GM10847 (cell line): ENCODE measurements around the gene PDLIM5.

ENCODE experiments used
- POLR2A ChIP-seq: IDR thresholded peaks from 2 replicates; pipeline ENCODE4 v1.6.1; 2011; ENCODE audit not compliant: insufficient read length; ENCODE audit errors: extremely low read depth

PDLIM5 gene, protein sequence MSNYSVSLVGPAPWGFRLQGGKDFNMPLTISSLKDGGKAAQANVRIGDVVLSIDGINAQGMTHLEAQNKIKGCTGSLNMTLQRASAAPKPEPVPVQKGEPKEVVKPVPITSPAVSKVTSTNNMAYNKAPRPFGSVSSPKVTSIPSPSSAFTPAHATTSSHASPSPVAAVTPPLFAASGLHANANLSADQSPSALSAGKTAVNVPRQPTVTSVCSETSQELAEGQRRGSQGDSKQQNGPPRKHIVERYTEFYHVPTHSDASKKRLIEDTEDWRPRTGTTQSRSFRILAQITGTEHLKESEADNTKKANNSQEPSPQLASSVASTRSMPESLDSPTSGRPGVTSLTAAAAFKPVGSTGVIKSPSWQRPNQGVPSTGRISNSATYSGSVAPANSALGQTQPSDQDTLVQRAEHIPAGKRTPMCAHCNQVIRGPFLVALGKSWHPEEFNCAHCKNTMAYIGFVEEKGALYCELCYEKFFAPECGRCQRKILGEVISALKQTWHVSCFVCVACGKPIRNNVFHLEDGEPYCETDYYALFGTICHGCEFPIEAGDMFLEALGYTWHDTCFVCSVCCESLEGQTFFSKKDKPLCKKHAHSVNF

DNA sequence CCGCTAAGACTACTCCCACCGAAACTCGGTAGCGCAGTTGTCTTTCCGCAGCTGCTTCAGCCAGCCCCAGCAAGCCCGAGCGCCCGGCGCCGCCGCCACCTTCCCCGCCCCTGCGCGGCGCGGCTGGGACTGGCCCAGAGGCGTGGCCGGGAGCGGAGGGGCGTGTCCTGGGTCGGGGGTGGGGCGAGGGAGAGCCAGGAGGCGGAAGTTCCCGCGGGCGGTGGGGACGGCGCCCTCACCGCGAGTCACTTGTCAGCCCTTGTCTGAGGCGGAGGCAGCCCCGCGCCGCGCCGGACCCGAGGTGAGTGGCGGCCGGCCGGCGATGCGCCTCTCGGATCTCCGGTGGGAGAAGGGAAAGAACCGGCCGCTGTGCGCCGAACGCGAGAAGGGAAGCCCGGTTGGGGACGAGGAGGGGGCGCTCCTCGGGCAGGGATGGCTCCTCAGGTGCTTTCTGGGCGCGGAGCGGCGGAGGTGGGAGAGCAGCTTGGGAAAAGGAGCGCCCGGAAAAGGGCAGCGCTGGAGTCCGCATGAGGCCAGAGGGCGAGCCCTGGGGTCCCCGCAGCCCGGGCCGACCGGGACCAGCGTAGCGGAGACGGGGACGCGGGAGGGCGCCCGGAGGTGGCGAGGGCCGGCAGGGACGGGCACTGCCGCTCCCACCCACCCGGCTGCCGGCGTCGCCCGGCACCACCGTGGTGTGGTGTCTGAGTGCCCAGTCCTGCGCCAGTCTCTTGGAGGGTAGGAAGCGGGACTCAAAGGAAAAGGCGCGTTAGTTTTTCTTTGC lies at the start of gene PDLIM5:
TSS of gene PDLIM5 (plus strand) at position 248 of the 781 bp plus-strand sequence. CDS start 3,347 bp downstream, outside the sequence.
- TF ChIP-seq POLR2A: peak; percentile 93

DNA sequence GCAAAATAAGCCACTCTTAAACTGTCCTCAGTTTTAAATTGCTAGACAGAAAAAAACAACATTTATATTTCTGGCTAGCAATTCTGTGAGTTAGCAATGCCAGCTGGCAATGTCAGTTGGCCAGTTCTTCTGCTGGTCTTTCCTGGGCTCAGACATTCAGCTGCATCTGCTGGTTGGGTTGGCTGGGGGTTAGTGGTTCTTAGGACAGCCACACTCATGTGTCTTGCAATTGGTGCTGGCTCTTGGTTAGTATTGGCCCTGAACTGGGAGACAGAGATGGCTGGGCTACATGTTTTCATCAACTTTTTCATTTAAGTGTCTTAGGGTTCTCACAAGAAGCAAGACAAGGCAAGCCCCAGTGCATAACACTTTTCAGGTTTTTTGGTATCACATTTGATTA lies 48.0 kb upstream of the PDLIM5 start:
- TF ChIP-seq POLR2A: no peak

DNA sequence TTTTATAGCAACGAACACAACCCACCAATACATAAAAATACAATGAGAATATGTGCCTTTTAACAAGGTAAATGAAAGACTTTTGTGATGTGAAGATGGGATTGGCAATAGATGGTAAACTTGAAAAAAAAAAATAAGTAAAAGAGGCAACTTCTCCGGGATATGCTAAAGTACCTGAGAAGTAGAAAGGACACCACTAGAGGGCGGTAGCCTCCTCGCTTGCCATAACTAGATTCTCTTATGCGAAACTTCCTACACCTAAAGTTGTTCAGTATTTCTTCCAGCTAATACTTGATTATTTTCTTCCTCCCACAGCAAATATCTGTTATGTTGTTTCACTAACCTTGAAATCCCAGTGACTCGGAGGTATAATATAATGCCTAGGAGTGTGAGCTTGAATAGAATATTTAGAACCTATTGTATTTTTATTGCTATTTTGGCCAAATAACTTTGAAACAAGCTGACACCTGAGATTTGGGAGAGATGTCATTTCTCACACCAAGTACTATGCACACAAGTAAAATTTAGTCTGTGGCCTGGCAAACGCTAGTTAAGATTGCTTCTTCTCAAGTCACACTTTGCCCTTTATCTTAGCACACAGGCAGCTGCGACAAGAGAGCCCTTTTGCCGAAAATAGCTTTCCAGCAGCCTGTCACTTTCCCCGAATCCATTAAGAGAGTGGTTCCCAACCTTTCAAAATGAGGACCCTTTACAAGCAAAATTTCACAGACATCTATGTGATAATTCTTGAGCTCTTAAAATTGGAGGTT lies 44.9 kb upstream of the PDLIM5 start:
- TF ChIP-seq POLR2A: no peak

DNA sequence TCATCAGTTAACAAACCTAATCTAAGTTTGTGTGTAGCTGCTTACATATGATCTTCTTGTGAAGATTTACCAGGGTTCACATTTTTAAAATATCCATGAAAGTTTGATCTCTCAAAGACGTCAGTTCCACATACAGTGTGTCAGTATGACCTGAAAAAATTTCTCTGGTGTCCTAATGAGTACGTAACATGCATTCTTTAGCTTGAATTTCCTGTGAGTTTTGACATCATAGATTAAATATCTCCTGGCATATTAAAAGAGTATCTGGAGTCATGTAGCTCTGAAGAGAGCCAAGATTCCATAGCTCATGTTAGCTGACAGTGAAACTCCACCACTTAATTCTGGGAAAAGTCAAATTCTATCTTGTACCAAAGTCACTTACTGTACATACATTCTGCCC lies 43.9 kb upstream of the PDLIM5 start:
- no peak for TF ChIP-seq POLR2A

DNA sequence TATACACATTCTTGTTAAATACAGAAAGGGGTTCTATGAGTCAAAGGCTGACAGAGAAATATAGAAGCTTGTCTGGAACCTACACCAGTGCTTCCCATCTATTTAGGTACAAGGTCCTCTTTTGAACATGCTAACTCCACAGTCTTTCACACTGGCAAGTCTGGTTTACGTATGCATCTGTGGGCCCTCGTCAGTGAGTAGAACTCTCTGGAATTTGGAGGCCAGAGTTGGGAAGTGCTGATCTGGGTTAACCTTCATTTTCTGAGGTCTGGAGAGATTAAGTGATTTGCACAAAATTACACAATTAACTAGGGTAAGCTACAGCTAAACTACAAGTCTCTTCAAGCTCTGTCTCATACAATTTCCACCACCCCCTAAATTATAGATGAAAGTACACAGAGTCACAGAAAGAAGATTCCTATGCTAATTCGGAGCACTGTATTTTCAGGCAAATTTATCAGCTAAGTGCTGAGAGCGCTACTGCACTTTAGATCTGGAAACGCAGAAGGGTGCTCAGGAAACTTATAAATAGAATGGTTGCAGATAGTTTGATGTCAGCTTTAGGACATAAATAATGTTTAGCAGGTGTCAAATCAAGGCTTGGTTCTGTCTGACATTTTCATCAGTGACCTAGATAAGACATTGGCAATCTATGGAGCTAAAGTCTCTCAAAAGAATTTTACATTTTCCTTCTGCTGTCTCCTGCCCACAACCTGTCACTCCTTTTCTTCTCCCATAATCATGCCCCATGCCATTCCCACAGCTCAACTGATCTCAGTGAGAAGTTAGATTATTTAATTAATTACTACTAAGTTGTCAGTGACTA lies 43.0 kb upstream of the PDLIM5 start:
- no peak for TF ChIP-seq POLR2A

DNA sequence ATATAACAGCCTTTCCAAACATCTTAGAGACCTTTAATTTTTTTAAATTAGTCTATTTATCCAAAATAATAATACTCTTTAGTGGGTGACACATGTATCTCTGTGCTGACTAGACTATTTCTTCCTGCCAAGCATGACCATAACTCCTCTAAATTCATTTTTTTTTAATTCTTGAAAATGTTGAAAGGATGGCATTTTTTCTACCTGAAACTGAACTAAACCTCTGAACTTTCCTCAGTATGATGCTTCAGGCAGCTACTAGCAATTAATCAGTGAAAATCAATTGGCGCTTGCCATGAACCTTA lies 42.4 kb upstream of the PDLIM5 start:
- TF ChIP-seq POLR2A: no peak

DNA sequence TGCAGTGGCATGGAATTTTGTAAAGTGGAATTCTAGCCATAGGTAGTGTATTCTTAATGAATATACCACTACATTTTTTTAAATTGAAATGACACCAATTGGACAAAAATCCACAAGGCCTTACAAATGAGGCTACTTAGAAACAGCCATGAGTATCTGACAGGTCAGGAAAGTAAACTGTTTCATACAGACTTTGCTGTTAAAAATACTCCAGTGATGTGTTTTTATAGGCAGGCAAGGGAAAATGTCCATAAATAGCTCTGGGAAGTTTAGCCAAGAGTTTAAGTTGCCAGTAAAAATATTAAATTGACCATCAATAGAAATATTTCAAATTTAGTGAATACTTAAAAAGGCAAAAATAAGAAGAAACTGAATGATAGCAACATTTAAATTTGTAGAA lies 41.8 kb upstream of the PDLIM5 start:
- no peak for TF ChIP-seq POLR2A

DNA sequence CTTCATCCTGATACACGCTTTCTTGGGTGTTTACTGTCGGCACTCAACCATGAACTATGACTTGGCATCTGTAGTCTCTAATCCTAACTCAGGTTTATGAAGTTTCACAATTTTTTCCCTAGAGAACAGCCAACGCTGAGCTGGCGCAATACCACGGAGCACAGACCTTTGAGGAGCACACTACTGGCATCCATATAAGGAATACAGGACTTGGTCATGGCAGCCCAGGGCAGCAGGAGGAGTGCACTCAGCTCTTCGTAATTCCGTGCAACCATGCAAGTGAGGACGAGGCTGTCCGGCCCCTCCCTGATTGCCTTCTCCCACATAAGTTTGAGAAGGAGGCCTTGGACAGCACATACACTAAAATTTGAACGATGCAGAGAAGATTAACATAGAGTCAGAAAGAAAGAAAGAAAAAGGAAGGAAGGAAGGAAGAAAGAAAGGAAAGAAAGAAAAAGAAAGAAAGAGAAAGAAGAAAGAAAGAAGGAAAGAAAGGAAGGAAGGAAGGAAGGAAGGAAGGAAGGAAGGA lies 41.0 kb upstream of the PDLIM5 start:
- TF ChIP-seq POLR2A: no peak

DNA sequence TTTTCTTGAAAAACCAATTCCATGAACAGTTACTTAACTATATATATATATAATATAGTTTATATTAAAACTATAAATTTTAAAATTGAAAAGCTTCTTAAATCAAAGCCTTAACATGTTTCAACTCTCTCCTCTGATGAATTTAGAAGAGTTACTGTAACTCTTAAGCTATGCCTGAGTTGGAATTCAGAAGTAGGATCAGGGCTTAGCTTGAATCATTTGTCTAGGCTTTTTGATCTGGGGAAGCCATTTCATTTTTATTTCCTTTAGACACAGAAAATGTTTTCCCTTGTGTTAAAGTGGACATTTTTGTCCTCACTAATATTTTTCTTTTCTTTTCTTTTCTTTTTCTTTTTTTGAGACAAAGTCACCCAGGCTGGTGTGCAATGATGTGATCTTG lies 40.4 kb upstream of the PDLIM5 start:
- TF ChIP-seq POLR2A: no peak

DNA sequence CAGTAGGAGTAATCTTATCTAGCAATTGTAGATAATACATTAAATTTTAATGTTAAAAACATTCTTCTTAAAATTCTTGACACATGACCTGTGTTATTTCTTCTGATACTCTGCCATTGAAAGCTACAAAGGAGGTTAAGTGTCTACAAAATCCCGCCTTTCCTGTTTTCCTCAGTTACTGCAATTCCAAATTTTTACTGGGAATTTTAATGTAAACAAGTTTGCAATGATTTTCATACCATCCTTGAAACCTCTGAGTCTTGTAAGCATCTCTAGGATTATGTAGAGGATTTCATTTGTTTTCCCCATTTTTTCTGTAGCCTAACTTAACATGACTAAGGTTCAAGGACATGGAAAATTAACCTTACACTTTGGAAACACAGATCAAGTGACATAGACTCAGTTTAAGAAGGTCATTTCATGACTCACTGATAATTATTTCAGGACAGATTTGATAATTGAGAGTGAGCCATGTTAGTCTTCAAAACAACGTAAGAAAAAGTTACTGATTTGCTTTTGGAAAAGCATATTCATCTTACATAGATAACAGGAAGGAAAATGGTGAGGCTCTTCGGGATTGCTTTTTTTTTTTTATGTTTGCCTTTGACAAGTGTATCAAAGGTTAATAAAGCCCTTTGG lies 39.6 kb upstream of the PDLIM5 start:
- no peak for TF ChIP-seq POLR2A

DNA sequence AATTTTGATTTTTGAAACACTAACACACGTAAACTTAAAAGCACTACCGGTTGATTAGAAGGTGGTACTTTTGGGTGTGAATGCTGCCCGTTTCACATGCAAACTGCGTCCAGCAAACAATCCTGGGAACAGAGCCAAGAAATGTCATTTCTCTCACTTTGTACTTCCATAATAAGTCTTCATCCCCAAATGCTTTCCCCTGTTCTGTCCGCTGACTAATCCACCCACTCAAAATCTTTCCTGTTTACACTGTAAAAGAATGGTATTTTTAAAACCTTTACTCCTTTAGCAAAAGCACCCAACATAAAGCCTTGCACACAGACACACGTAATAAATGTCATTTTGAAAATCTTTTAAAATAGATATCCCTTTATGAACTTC lies 39.1 kb upstream of the PDLIM5 start:
- no peak for TF ChIP-seq POLR2A

DNA sequence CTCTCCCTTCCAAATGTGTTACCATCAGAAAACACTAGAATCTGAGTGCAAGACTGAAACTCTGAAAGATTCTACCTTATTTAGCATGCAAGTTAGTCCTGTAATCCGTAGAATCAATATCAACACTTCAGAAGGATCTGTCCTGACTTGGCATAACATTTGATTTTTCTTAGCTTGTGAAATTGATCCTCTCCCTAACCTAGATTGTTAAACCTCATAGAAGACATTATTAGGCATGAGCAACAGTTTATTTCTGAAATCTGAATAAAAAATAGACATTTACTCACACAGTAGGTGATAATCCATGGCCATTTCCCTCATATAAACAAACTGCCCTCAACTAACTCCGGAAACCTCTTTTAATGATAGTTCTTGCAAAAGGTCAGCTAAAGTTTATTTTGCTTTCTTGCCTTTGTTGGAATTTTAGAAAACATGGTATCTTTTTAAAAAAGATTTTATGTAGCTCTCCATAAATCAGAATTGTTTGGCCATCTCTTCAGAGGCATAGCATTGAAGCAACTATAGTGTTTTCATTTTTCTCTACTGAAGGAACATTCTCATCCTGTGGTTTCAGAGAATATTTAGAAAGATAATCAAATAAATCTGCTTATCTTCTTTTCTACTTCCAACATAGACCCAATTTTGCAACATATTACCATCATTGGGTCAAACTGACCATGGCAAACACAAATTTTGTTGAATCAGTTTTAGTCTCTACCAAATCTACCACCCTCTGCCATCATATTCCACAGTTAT lies 38.5 kb upstream of the PDLIM5 start:
- TF ChIP-seq POLR2A: no peak

DNA sequence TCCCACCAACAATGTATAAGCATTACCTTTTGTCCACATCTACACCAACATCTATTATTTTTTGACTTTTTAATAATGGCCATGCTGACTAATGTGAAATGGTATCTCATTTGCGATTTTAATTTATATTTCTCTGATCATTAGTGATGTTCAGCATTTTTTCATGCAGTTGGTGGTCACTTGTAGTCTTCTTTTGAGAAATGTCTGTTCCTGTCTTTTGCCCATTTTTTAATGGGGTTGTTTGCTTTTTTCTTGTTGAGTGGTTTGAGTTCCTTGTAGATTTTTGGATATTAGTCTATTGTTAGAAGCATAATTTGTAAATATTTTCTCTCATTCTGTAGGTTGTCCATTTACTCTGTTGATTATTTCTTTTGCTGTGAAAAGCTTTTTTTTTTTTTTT lies 36.8 kb upstream of the PDLIM5 start:
- no peak for TF ChIP-seq POLR2A

DNA sequence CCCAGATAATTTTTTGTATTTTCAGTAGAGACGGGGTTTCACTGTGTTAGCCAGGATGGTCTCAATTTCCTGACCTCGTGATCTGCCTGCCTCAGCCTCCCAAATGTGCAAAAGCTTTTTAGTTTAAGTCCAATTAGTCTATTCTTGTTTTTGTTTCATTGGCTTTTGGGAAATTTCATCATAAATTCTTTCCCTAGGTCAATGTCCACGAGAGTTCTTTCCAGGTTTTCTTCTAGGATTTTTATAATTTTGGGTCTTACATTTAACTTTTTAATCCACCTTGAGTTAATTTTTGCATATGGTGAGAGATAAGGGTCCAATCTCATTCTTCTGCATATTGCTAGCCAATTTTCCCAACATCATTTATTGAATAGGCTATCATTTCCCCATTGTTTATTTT lies 36.3 kb upstream of the PDLIM5 start:
- TF ChIP-seq POLR2A: no peak

DNA sequence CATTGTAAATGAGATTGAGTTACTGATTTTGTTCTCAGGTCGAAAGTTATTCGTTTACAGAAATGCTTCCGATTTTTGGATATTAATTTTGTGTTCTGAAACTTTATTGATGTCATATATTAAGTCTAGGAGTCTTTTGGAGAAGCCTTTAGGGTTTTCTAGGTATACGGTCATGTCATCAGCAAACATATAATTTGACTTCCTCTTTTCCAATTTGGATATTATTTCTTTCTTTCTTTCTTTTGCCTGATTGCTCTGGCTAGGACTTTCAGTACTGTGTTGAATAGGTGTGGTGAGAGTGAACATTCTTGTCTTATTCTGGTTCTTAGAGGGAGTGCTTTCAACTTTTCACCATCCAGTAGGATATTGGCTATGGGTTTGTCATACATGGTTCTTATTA lies 35.4 kb upstream of the PDLIM5 start:
- no peak for TF ChIP-seq POLR2A
